Loucy (cell line): Measurements from ENCODE around the gene CHDH.

Experiments
- CTCF ChIP-seq: fragments of 200-600 bp; sonication (generic); conservative IDR thresholded peaks from 2 replicates; pipeline ENCODE4 v1.5.1; 2014; ENCODE audit warnings: mild to moderate bottlenecking, antibody characterized with exemption, low read length
- EZH2phosphoT487 ChIP-seq: fragments of 200-600 bp; IDR thresholded peaks from 2 replicates; pipeline ENCODE4 v1.6.1; 2018; ENCODE audit warnings: antibody characterized with exemption, mild to moderate bottlenecking, moderate library complexity, borderline replicate concordance

- TF ChIP-seq CTCF (no peak), EZH2phosphoT487 (no peak)
These were observed 69.6 kb downstream of the CHDH start for GRCh38 chr3:53776494-53777101.
